H4 (cell line): ENCODE results near the gene LIX1L. TPM values are rescaled to one million over a fixed set of nuclear protein-coding genes. Genes with fewer than 3 reads are reported as not detected.
A peak's percentile ranks its signal among the peaks of the same experiment; 100 is the strongest.

Experiments used
- DNase-seq: peaks from one replicate; pipeline ENCODE4 v3.0.0-alpha.2; 2015; ENCODE audit warnings: low spot score
- total RNA-seq: library from RNA; depleted of rRNA; stranded (reverse); fragments of >200 nt; shearing (Covaris generic); gene quantifications from 2 replicates; pipeline ENCODE4 v1.2.3, GENCODE V29; 2014; rRNA removed

LIX1L gene
- total RNA-seq, 1 experiment from 2014 or later = 18.7 TPM

- DNase-seq = no peak
These were observed 64.3 kb downstream of the LIX1L start for GRCh38 chr1:145893306-145894055.

- DNase-seq = no peak
These were observed 65.2 kb downstream of the LIX1L start for GRCh38 chr1:145892486-145893087.

GRCh38 chr1:145891587-145892485 lies 66.0 kb downstream of the LIX1L start:
- peak; percentile 100 for DNase-seq

- DNase-seq = no peak
These were observed 66.7 kb downstream of the LIX1L start for GRCh38 chr1:145891143-145891542.

GRCh38 chr1:145889722-145890121 lies 68.1 kb downstream of the LIX1L start:
- DNase-seq = no peak

- DNase-seq = no peak
These were observed 70.2 kb downstream of the LIX1L start for GRCh38 chr1:145887631-145888030.

GRCh38 chr1:145886816-145887215 lies 71.0 kb downstream of the LIX1L start:
- no peak for DNase-seq

GRCh38 chr1:145886390-145886789 lies 71.4 kb downstream of the LIX1L start:
- DNase-seq = no peak

GRCh38 chr1:145885738-145886287 lies 72.0 kb downstream of the LIX1L start, which contains the start of gene ANKRD35:
TSS of gene ANKRD35 (minus strand) at chr1:145885866. CDS start at chr1:145885758, 108 bp downstream.
- DNase-seq = peak; percentile 44

- no peak for DNase-seq
These were observed 73.1 kb downstream of the LIX1L start for GRCh38 chr1:145884675-145885074.

Other genes with a start within 250 kb of the LIX1L start
- gene CD160, start 238.5 kb downstream of the LIX1L start, total RNA-seq = not detected in 2 replicates
- 6.3 and 6.6 TPM in 2 replicates for gene RNF115, start 133.9 kb downstream of the LIX1L start, total RNA-seq
- gene POLR3C, start 133.8 kb downstream of the LIX1L start, total RNA-seq = 30.1 and 34.9 TPM in 2 replicates
- 10.1 and 10.3 TPM in 2 replicates for gene NUDT17, start 112.4 kb downstream of the LIX1L start, total RNA-seq
- gene PIAS3, start 98.9 kb downstream of the LIX1L start, total RNA-seq = 10.2 and 12.8 TPM in 2 replicates
- gene ANKRD35, start 72.2 kb downstream of the LIX1L start, total RNA-seq = not detected in 2 replicates
- 0.08 and 0.27 TPM in 2 replicates for gene ITGA10, start 48.0 kb downstream of the LIX1L start, total RNA-seq
- 24.4 and 37.4 TPM in 2 replicates for gene PEX11B, start 39.3 kb downstream of the LIX1L start, total RNA-seq
- 335 and 394 TPM in 2 replicates for gene RBM8A, start 30.5 kb downstream of the LIX1L start, total RNA-seq
- 0.54 and 0.70 TPM in 2 replicates for gene ANKRD34A, start 6.6 kb upstream of the LIX1L start, total RNA-seq
- gene POLR3GL, start 6.7 kb upstream of the LIX1L start, total RNA-seq = 16.9 and 21.2 TPM in 2 replicates
- gene TXNIP, start 38.6 kb upstream of the LIX1L start, total RNA-seq = 101 and 102 TPM in 2 replicates
- not detected in 2 replicates for gene HJV, start 63.7 kb upstream of the LIX1L start, total RNA-seq
- 0.35 and 0.54 TPM in 2 replicates for gene NBPF10, start 186.8 kb upstream of the LIX1L start, total RNA-seq